ENCODE data around the gene CAMKV.

DNA sequence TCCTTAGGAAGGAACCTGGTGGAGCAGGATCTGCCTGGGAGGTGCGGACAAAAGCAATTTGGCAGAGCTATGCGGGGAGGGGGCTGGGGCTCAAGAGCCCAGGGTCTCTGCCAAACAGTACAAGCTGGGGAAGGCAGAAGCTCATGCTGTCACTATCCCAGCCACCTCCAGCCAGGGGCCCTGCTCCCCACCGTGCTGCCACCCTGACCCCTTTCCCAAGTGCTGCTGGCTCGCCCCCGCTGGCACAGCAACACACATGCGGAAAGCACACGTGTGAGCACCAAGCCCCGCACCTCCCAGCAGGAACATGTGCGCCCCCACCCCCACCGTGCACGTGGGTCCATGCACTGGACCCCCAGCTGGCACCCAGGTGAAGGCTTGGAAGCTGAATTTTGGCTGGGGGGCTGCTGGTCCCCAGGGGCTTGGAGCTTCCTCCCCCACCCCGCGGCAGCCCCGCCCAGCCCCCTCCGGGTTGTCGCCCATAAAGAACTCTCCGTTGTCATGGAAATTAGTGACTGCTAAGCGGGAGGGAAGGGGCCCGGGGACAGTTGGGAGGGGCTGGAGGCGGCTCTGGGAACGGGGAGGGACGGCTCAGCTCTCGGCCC lies 742 bp downstream of the CAMKV start:
- TF ChIP-seq, protein P1, sequence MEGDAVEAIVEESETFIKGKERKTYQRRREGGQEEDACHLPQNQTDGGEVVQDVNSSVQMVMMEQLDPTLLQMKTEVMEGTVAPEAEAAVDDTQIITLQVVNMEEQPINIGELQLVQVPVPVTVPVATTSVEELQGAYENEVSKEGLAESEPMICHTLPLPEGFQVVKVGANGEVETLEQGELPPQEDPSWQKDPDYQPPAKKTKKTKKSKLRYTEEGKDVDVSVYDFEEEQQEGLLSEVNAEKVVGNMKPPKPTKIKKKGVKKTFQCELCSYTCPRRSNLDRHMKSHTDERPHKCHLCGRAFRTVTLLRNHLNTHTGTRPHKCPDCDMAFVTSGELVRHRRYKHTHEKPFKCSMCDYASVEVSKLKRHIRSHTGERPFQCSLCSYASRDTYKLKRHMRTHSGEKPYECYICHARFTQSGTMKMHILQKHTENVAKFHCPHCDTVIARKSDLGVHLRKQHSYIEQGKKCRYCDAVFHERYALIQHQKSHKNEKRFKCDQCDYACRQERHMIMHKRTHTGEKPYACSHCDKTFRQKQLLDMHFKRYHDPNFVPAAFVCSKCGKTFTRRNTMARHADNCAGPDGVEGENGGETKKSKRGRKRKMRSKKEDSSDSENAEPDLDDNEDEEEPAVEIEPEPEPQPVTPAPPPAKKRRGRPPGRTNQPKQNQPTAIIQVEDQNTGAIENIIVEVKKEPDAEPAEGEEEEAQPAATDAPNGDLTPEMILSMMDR (IDR thresholded peaks at IDR 0.05; ENCODE audit: insufficient read depth, low read length, poor library complexity, severe bottlenecking), result no peak
- TF ChIP-seq EZH2phosphoT487 (conservative IDR thresholded peaks at IDR 0.05; ENCODE audit: low read length), result no peak
